Neural cell (in vitro differentiated cells): Measurements from ENCODE around the gene DCLK1. TPM values are rescaled to one million over a fixed set of nuclear protein-coding genes. Genes with fewer than 3 reads are reported as not detected.

Source experiments
- H2AFZ ChIP-seq: fragments of 200-600, 300-800 bp; sonication (generic), shearing (Covaris generic); 2 replicates; pipeline ENCODE4 v1.6.0; 2014; ENCODE audit warnings: low read depth, mild to moderate bottlenecking, antibody characterized with exemption, low read length, moderate library complexity
- H3F3A ChIP-seq: fragments of 200-600 bp; shearing (Covaris generic); 2 replicates; pipeline ENCODE4 v1.6.1; 2016; ENCODE audit warnings: mild to moderate bottlenecking, moderate library complexity, mixed read lengths, antibody characterized with exemption, low read length; ENCODE audit not compliant: insufficient read depth, poor library complexity, severe bottlenecking
- H3K27ac ChIP-seq: fragments of 200-600, 300-800 bp; sonication (generic), shearing (Covaris generic); 2 replicates; pipeline ENCODE4 v1.5.1; 2014; ENCODE audit warnings: mild to moderate bottlenecking, low read length, moderate library complexity
- H3K27me3 ChIP-seq: fragments of 300-800, 200-600 bp; sonication (generic), shearing (Covaris generic); 2 replicates; pipeline ENCODE4 v1.6.0; 2014; ENCODE audit warnings: mild to moderate bottlenecking, low read depth, low read length, moderate library complexity; ENCODE audit not compliant: insufficient read depth
- H3K36me3 ChIP-seq: fragments of 300-800, 200-600 bp; sonication (generic), shearing (Covaris generic); 2 replicates; pipeline ENCODE4 v1.5.1; 2014; ENCODE audit warnings: mild to moderate bottlenecking, antibody characterized with exemption, low read length, moderate library complexity; ENCODE audit not compliant: insufficient read depth
- H3K4me2 ChIP-seq: fragments of 300-800, 200-600 bp; sonication (generic), shearing (Covaris generic); 2 replicates; pipeline ENCODE4 v1.6.0; 2014; ENCODE audit warnings: mild to moderate bottlenecking, low read length
- H3K4me3 ChIP-seq: fragments of 300-800, 200-600 bp; sonication (generic), shearing (Covaris generic); 2 replicates; pipeline ENCODE4 v1.5.1; 2014; ENCODE audit warnings: mild to moderate bottlenecking, low read length, moderate library complexity
- H3K79me2 ChIP-seq: fragments of 200-600 bp; shearing (Covaris generic); replicated peaks from 2 replicates; pipeline ENCODE4 v1.6.0; 2014; ENCODE audit warnings: mild to moderate bottlenecking, low read length, moderate library complexity; ENCODE audit not compliant: insufficient read depth
- H3K9ac ChIP-seq: fragments of 300-800, 200-600 bp; sonication (generic), shearing (Covaris generic); 2 replicates; pipeline ENCODE4 v1.6.1; 2016; ENCODE audit warnings: mild to moderate bottlenecking, low read length, mixed read lengths
- H3K9me2 ChIP-seq: fragments of 200-600 bp; shearing (Covaris generic); 2 replicates; pipeline ENCODE4 v1.6.1; 2016; ENCODE audit warnings: mild to moderate bottlenecking, low read length, mixed read lengths; ENCODE audit not compliant: insufficient read depth
- H3K9me3 ChIP-seq: fragments of 200-600, 300-800 bp; sonication (generic), shearing (Covaris generic); 2 replicates; pipeline ENCODE4 v1.6.1; 2016; ENCODE audit warnings: mild to moderate bottlenecking, mixed run types, low read length, moderate library complexity, mixed read lengths
- H4K20me1 ChIP-seq: fragments of 200-600 bp; shearing (Covaris generic); 2 replicates; pipeline ENCODE4 v1.6.1; 2016; ENCODE audit warnings: mild to moderate bottlenecking, mixed run types; ENCODE audit not compliant: insufficient read depth
- CTCF ChIP-seq: fragments of 450-650 bp; IDR thresholded peaks from 2 replicates; pipeline ENCODE4 v1.5.1; 2014; ENCODE audit warnings: antibody characterized with exemption, mild to moderate bottlenecking, moderate library complexity; ENCODE audit not compliant: poor library complexity, severe bottlenecking
- EP300 ChIP-seq: fragments of 450-650 bp; conservative IDR thresholded peaks from 2 replicates; pipeline ENCODE4 v1.6.1; 2014; ENCODE audit warnings: antibody characterized with exemption, mild to moderate bottlenecking, moderate library complexity; ENCODE audit not compliant: poor library complexity, severe bottlenecking
- EZH2 ChIP-seq: fragments of 200-600, 300-800 bp; shearing (Covaris generic), sonication (generic); IDR thresholded peaks from 2 replicates; pipeline ENCODE4 v1.6.1; 2014; ENCODE audit warnings: antibody characterized with exemption, low read length, borderline replicate concordance, mild to moderate bottlenecking; ENCODE audit not compliant: insufficient read depth, poor library complexity, severe bottlenecking
- MXI1 ChIP-seq: fragments of 450-650 bp; conservative IDR thresholded peaks from 2 replicates; pipeline ENCODE4 v1.6.1; 2014; ENCODE audit warnings: antibody characterized with exemption, mild to moderate bottlenecking; ENCODE audit not compliant: poor library complexity, severe bottlenecking
- POLR2AphosphoS5 ChIP-seq: IDR thresholded peaks from 2 replicates; pipeline ENCODE4 v1.6.1; 2012
- RAD21 ChIP-seq: fragments of 450-650 bp; conservative IDR thresholded peaks from 2 replicates; pipeline ENCODE4 v1.6.1; 2014; ENCODE audit warnings: antibody characterized with exemption, mild to moderate bottlenecking, moderate library complexity
- SMC3 ChIP-seq: fragments of 450-650 bp; conservative IDR thresholded peaks from 2 replicates; pipeline ENCODE4 v1.6.1; 2014; ENCODE audit warnings: antibody characterized with exemption, mild to moderate bottlenecking, moderate library complexity; ENCODE audit not compliant: poor library complexity
- TAF1 ChIP-seq: IDR thresholded peaks from 2 replicates; pipeline ENCODE4 v1.6.1; 2012; ENCODE audit warnings: low read depth
- polyA plus RNA-seq: library from polyadenylated mRNA; depleted of rRNA; stranded (reverse); fragments of >200 nt; gene quantifications from 2 replicates; pipeline ENCODE4 v1.2.3, GENCODE V29; 2014
- TF ChIP-seq, protein P1 (sequence below): IDR thresholded peaks from 2 replicates; pipeline ENCODE4 v1.6.1; 2012; ENCODE audit warnings: borderline replicate concordance

DCLK1 gene
- polyA plus RNA-seq, 1 donor from 2014 or later = 124 TPM

DNA sequence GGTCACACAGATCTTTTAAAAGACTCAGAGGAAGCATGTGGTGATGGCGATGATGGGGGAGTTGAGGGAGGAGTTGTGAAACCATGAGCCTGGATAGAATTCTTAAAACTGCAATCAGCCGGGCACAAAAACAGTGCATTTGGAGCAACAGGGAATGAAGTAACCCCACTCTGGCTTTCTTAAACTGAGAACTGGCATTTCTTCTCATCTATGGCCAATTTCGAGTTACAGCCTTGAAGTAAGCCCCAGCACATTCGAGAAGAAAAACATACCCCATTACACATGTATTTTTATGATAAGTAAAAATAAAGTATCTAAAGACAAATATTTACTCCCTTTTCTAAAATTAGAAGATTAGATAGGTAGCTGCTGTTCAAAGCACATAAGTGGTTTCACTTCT is 70.1 kb downstream of the DCLK1 start:
- no peaks in the 10 kb centered on the region for H3K36me3 ChIP-seq

GRCh38 chr13:36059321-36059720 is 71.9 kb downstream of the DCLK1 start:
- TF ChIP-seq CTCF (no peak), EP300 (no peak), EZH2 (no peak), MXI1 (no peak), TAF1 (no peak)
- TF ChIP-seq, protein P1, sequence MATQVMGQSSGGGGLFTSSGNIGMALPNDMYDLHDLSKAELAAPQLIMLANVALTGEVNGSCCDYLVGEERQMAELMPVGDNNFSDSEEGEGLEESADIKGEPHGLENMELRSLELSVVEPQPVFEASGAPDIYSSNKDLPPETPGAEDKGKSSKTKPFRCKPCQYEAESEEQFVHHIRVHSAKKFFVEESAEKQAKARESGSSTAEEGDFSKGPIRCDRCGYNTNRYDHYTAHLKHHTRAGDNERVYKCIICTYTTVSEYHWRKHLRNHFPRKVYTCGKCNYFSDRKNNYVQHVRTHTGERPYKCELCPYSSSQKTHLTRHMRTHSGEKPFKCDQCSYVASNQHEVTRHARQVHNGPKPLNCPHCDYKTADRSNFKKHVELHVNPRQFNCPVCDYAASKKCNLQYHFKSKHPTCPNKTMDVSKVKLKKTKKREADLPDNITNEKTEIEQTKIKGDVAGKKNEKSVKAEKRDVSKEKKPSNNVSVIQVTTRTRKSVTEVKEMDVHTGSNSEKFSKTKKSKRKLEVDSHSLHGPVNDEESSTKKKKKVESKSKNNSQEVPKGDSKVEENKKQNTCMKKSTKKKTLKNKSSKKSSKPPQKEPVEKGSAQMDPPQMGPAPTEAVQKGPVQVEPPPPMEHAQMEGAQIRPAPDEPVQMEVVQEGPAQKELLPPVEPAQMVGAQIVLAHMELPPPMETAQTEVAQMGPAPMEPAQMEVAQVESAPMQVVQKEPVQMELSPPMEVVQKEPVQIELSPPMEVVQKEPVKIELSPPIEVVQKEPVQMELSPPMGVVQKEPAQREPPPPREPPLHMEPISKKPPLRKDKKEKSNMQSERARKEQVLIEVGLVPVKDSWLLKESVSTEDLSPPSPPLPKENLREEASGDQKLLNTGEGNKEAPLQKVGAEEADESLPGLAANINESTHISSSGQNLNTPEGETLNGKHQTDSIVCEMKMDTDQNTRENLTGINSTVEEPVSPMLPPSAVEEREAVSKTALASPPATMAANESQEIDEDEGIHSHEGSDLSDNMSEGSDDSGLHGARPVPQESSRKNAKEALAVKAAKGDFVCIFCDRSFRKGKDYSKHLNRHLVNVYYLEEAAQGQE = no peak
- H2AFZ ChIP-seq = no peak overlapping the region
- no peak overlapping the region for H3K4me3 ChIP-seq
- H3K9me2 ChIP-seq = no peaks in the 10 kb centered on the region
- no peaks in the 10 kb centered on the region for H3K27me3 ChIP-seq
- no peak overlapping the region for H3K9ac ChIP-seq
- H3K36me3 ChIP-seq = no peaks in the 10 kb centered on the region
- peak overlapping the region; percentile 42 for H3K27ac ChIP-seq
- no peak overlapping the region for H3K4me2 ChIP-seq
- no peaks in the 10 kb centered on the region for H3K9me3 ChIP-seq
- H3K79me2 ChIP-seq = peaks cover 33% of the 10 kb centered on the region
- H4K20me1 ChIP-seq = no peaks in the 10 kb centered on the region
- H3F3A ChIP-seq = no peaks in the 10 kb centered on the region

More for the DNA sequence above, 70.1 kb downstream of the DCLK1 start:
- H2AFZ ChIP-seq = no peak overlapping the region
- no peaks in the 10 kb centered on the region for H3F3A ChIP-seq
- H3K4me2 ChIP-seq = no peak overlapping the region
- peaks cover 29% of the 10 kb centered on the region for H3K79me2 ChIP-seq
- no peaks in the 10 kb centered on the region for H3K9me2 ChIP-seq
- TF ChIP-seq CTCF (no peak), EP300 (no peak), POLR2AphosphoS5 (no peak), TAF1 (no peak), EZH2 (no peak), RAD21 (no peak), SMC3 (no peak), MXI1 (no peak)
- TF ChIP-seq, protein P1 = no peak
- no peaks in the 10 kb centered on the region for H3K9me3 ChIP-seq
- H4K20me1 ChIP-seq = no peaks in the 10 kb centered on the region
- no peak overlapping the region for H3K27ac ChIP-seq
- H3K9ac ChIP-seq = no peak overlapping the region
- no peaks in the 10 kb centered on the region for H3K27me3 ChIP-seq
- no peak overlapping the region for H3K4me3 ChIP-seq
